Neutrophil (primary cell): Measurements from ENCODE around the gene FAM43A.

ENCODE experiments used
- H3K27ac ChIP-seq: fragments of 200-600 bp; sonication (generic); 2 replicates; pipeline ENCODE4 v1.5.1; 2016; ENCODE audit warnings: mild to moderate bottlenecking, moderate library complexity
- H3K27me3 ChIP-seq: fragments of 200-600 bp; sonication (generic); 2 replicates; pipeline ENCODE4 v1.6.0; 2016; ENCODE audit warnings: mild to moderate bottlenecking
- H3K36me3 ChIP-seq: fragments of 200-600 bp; sonication (generic); 2 replicates; pipeline ENCODE4 v1.5.1; 2017
- H3K4me1 ChIP-seq, 2 experiments: fragments of 200-600 bp in 1 of 2; sonication (generic) in 1 of 2; 1 replicate in 1 of 2; 2 replicates in 1 of 2; pipeline versions ENCODE4 v1.5.1 to v1.6.1; 2013 to 2016; ENCODE audit warnings: low read depth in 1 of 2, low read length in 1 of 2, mild to moderate bottlenecking in 1 of 2, moderate library complexity in 1 of 2; ENCODE audit not compliant: control insufficient read depth in 1 of 2, insufficient read depth in 1 of 2
- H3K4me3 ChIP-seq, 2 experiments: fragments of 200-600 bp in 1 of 2; sonication (generic) in 1 of 2; 1 replicate in 1 of 2; 2 replicates in 1 of 2; pipeline ENCODE4 v1.5.1; 2013 to 2016; ENCODE audit warnings: low read depth in 1 of 2, low read length in 1 of 2, mild to moderate bottlenecking in 1 of 2, moderate library complexity in 1 of 2
- H3K9me3 ChIP-seq: fragments of 200-600 bp; sonication (generic); 2 replicates; pipeline ENCODE4 v1.5.1; 2016
- CTCF ChIP-seq: fragments of 200-600 bp; sonication (generic); IDR thresholded peaks from 2 replicates; pipeline ENCODE4 v1.5.1; 2016; ENCODE audit warnings: antibody characterized with exemption

The FAM43A gene

DNA sequence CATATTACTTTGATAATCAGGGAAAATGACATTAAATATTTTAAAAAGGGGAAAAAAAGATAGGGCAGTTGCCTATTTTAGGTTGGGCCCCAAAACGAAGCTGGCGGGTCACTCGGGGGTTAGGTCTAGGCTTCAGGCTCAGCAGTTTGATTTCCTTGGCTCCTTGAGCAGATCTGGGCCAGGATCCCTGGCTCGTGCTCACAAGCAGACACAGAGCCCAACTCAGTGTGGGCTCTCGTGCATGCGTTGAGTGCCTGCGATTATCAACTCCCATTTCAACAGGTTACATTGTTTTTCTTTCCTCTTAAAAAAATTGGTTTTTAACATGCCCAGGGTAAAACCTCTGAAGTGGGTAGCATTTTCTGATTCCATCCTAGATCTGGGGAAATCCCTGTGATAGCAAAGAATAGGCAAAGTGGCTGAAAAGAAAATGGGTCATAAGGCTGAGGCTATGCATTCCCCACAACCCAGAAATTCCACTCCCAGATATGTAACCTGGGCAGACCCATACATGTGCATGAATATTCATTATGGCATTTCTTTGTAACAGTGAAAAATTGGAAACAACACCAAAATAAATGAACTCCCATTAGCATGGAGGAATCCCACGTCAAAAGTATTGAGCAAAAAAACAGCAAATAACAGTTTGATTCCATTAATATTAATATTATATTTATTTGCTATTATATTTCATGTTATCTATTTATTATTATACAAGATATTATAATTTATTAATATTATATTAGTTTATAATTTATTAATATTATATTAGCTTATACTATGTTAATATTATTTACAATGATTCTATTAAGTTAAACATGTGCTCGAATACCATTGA lies 27.8 kb downstream of the FAM43A start:
- no peak for TF ChIP-seq CTCF
- Histone ChIP-seq H3K27me3 (no peaks in the 10 kb centered on the region), H3K36me3 (no peaks in the 10 kb centered on the region), H3K27ac (no peak overlapping the region), H3K4me3 (no peak overlapping the region), H3K4me1 (no peaks in the 10 kb centered on the region), H3K9me3 (no peaks in the 10 kb centered on the region)

- no peak for TF ChIP-seq CTCF
- no peaks in the 10 kb centered on the region for H3K9me3 ChIP-seq
- H3K27me3 ChIP-seq, result no peaks in the 10 kb centered on the region
- H3K4me1 ChIP-seq, result no peaks in the 10 kb centered on the region
- H3K36me3 ChIP-seq, result no peaks in the 10 kb centered on the region
- H3K27ac ChIP-seq, result no peak overlapping the region
- no peak overlapping the region for H3K4me3 ChIP-seq
Measured at GRCh38 chr3:194714137-194714455, 28.4 kb downstream of the FAM43A start.

DNA sequence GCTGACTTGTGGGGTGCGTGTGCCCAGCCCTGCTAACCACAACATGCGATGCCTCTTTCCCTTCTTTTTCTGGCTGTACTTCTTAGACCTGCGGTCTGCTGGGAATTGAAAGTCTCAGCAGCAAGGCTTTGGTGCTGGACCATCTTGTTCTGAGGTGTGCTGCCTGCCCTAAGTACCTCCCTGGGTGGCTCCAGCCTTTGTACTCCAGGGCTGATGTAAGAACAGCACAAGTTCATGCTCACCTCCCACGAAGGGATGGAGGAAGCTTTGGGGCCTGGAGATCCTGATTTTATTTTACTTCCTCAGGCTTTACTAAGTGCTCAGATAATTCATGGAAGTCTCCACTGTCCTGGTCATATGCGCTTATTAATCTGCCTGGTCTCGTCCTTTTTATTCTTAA lies 28.9 kb downstream of the FAM43A start:
- H3K4me1 ChIP-seq, result no peaks in the 10 kb centered on the region
- H3K27ac ChIP-seq, result no peak overlapping the region
- no peaks in the 10 kb centered on the region for H3K27me3 ChIP-seq
- H3K4me3 ChIP-seq, result no peak overlapping the region
- H3K9me3 ChIP-seq, result no peaks in the 10 kb centered on the region
- no peak for TF ChIP-seq CTCF
- H3K36me3 ChIP-seq, result no peaks in the 10 kb centered on the region

DNA sequence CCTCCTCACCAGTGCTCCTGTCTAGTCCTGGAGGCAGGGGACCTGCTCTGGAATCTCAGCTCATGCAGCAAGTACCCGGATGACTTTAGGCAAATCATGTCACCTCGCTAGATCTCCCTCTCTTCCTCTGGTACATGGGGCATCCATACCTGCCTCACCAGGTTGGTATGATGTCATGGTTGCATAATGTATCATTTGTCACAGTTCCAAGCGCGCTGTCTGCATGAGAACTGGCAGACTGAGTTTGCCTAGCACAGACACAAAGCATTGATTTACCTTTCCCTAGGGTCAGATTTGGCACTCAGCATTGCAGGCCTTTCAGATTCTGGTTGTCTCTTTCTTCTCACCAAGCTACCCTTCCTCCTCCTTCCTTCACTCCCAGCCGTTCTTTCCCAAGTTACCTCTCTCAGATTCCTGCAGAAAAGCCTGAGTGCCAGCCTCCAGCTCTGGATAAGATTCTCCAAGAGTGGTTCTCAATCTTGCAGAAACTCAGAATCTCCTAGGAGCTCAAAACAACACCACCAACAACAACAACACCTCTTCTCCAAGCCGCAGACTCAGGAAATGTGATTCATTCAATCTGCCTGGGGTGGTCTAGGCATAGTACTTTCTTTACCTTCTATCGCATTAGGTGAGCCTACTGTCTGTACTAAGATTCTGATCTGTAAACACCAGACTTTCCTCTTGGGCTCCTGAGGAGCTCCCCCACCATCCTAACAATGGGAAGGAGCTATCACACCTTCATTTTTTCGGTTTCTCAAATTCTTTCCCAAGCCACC lies 29.5 kb downstream of the FAM43A start:
- H3K9me3 ChIP-seq, result no peaks in the 10 kb centered on the region
- TF ChIP-seq CTCF, result no peak
- no peak overlapping the region for H3K27ac ChIP-seq
- no peaks in the 10 kb centered on the region for H3K27me3 ChIP-seq
- no peak overlapping the region for H3K4me3 ChIP-seq
- no peaks in the 10 kb centered on the region for H3K36me3 ChIP-seq
- H3K4me1 ChIP-seq, result no peaks in the 10 kb centered on the region

DNA sequence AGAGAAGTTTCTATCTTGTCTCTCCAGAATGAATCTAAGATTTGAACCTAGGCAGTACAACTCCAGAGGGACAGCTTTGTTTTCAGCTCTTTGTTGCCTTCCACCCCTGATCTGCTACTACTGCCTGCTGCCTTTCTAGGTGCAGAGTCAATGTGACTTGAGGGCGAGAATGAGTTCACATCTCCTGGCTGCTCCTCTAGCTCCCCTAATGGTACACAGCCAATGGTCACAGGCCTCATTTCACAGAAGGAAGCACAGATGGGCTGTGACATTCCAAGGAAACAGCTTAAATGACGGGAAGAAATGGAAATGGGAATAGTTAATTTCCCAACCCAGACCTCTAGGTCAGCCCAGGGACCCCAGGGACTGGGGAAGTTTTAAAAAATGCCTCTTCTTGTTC lies 32.4 kb downstream of the FAM43A start:
- no peak for TF ChIP-seq CTCF
- no peaks in the 10 kb centered on the region for H3K4me1 ChIP-seq
- H3K27me3 ChIP-seq, result no peaks in the 10 kb centered on the region
- H3K9me3 ChIP-seq, result no peaks in the 10 kb centered on the region
- H3K36me3 ChIP-seq, result no peaks in the 10 kb centered on the region
- H3K4me3 ChIP-seq, result no peak overlapping the region
- H3K27ac ChIP-seq, result no peak overlapping the region
